ENCODE measurements around the gene TMPRSS11D. TPM values are rescaled to one million over a fixed set of nuclear protein-coding genes. Genes with fewer than 3 reads are reported as not detected.

TMPRSS11D gene
- total and polyA plus RNA-seq, 8 donors, result not detected

DNA sequence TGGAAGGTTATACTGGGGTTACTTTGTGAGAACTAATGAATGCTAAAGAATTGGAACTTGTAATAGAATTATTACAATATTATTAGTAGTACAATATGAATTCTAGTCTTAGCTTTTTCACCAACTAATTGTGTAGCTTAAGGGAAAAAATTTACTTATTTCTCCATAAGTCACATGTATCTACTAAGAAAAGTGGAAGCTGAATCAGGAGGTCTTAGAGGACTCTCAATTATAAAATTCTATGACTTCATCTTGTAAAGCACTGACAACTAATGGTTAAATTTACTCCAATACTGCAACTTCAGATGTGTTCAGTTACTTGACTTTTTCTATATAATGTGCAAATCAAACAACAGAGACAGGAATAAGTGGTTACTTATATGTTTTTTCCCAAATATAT is 899 bp upstream of the TMPRSS11D start:
- no peak for ATAC-seq
- no peaks in the 10 kb centered on the region for H3K27me3 ChIP-seq
- H3K27ac ChIP-seq, result no peak overlapping the region
- no peak overlapping the region for H3K4me3 ChIP-seq
- no peaks in the 10 kb centered on the region for H3K4me1 ChIP-seq
- no peak for FAIRE-seq
- TF ChIP-seq, protein P1, sequence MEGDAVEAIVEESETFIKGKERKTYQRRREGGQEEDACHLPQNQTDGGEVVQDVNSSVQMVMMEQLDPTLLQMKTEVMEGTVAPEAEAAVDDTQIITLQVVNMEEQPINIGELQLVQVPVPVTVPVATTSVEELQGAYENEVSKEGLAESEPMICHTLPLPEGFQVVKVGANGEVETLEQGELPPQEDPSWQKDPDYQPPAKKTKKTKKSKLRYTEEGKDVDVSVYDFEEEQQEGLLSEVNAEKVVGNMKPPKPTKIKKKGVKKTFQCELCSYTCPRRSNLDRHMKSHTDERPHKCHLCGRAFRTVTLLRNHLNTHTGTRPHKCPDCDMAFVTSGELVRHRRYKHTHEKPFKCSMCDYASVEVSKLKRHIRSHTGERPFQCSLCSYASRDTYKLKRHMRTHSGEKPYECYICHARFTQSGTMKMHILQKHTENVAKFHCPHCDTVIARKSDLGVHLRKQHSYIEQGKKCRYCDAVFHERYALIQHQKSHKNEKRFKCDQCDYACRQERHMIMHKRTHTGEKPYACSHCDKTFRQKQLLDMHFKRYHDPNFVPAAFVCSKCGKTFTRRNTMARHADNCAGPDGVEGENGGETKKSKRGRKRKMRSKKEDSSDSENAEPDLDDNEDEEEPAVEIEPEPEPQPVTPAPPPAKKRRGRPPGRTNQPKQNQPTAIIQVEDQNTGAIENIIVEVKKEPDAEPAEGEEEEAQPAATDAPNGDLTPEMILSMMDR (IDR thresholded peaks at IDR 0.05), result no peak
- DNase-seq, result no peak
- no peaks in the 10 kb centered on the region for H3K9me3 ChIP-seq
- no peaks in the 10 kb centered on the region for H3K36me3 ChIP-seq
- intact Hi-C loops (cut with DNase I), result no loop called here

DNA sequence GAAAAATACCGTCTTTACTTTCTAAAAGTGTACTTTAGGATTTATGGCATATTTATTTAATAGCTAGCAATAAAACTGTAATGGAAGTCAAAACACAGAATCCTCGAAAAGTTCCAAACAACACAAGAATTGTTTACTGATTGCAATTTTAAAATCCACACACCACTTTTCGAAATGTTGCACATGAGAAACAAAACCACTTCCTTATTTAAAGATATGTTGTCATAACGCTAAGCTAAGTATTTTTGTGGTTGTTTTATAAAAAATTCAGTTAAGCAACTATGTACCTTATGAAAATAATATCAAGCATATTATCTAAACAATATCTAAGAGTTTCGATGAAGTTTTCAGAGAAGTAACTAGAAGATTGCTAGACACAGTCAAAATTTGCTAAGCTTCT is 344 bp downstream of the TMPRSS11D start:
- intact Hi-C loops (cut with DNase I), result no loop called here

GRCh38 chr4:67880866-67881610 is 2.8 kb downstream of the TMPRSS11D start:
- 62 to 83% methylated on average over 1 of the region's 1 CpG for WGBS, 2 donors
- Histone ChIP-seq H3K27ac (no peak overlapping the region), H3K4me3 (no peak overlapping the region), H3K4me1 (no peaks in the 10 kb centered on the region), H3K27me3 (no peaks in the 10 kb centered on the region), H3K36me3 (no peaks in the 10 kb centered on the region), H3K9me3 (no peaks in the 10 kb centered on the region)
- no peak for FAIRE-seq
- ATAC-seq, result no peak
- intact Hi-C loops (cut with DNase I), result no loop called here
- DNase-seq, result no peak
- TF ChIP-seq, protein P1 (IDR thresholded peaks at IDR 0.05), result no peak

More for the DNA sequence above, 344 bp downstream of the TMPRSS11D start:
- Histone ChIP-seq H3K27ac (no peak overlapping the region), H3K4me1 (no peaks in the 10 kb centered on the region), H3K27me3 (no peaks in the 10 kb centered on the region), H3K9me3 (no peaks in the 10 kb centered on the region), H3K36me3 (no peaks in the 10 kb centered on the region), H3K4me3 (no peak overlapping the region)
- 64 to 79% methylated on average over 5 of the region's 5 CpGs for WGBS, 2 donors
- TF ChIP-seq, protein P1 (IDR thresholded peaks at IDR 0.05), result no peak
- no peak for DNase-seq
- ATAC-seq, result no peak
- FAIRE-seq, result no peak

GRCh38 chr4:67879486-67879885 is 4.3 kb downstream of the TMPRSS11D start:
- no peak for FAIRE-seq
- Histone ChIP-seq H3K4me1 (no peaks in the 10 kb centered on the region), H3K4me3 (no peak overlapping the region), H3K27me3 (no peaks in the 10 kb centered on the region), H3K9me3 (no peaks in the 10 kb centered on the region), H3K36me3 (no peaks in the 10 kb centered on the region), H3K27ac (no peak overlapping the region)
- DNase-seq, result no peak
- ATAC-seq, result no peak
- intact Hi-C loops (cut with DNase I), result loop anchor here in 1 of 3 donors (10.0 kb wide), 1 partner anchor 295 kb away; no protein-coding TSS in a partner anchor
- 81 to 87% methylated on average over 3 of the region's 3 CpGs for WGBS, 2 donors
- TF ChIP-seq, protein P1 (IDR thresholded peaks at IDR 0.05), result no peak

DNA sequence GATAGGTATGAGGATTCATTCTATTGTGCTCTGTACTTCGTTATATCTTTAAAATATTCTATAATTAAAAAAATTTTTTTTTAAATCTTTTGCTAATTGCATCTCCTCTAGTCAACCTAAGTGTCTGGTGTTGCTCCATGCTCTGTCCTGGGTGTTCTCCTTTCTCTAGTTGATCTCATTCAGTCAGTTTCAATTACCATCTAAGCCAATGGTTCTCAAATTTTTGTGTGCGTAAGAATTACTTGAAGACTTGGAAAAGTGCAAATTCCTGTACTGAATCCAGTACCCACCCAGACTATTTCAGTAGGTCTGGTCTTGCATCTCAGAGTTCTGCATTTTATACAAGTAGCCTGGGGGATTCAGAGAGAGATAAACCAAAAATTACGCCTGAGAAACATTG is 6.7 kb downstream of the TMPRSS11D start:
- DNase-seq (no peak), ATAC-seq (no peak), FAIRE-seq (no peak)
- Histone ChIP-seq H3K4me3 (no peak overlapping the region), H3K27me3 (no peaks in the 10 kb centered on the region), H3K9me3 (no peaks in the 10 kb centered on the region), H3K36me3 (no peaks in the 10 kb centered on the region), H3K4me1 (no peaks in the 10 kb centered on the region), H3K27ac (no peak overlapping the region)
- TF ChIP-seq, protein P1 (IDR thresholded peaks at IDR 0.05), result no peak
- intact Hi-C loops (cut with DNase I), result loop anchor here in 1 of 3 donors (10.0 kb wide), 1 partner anchor 298 kb away; no protein-coding TSS in a partner anchor
- WGBS, 2 donors, result 73 to 83% methylated on average over 3 of the region's 3 CpGs

All from pancreas (tissue), 10 donors.